ENCODE data around the gene KCTD4. TPM values are rescaled to one million over a fixed set of nuclear protein-coding genes. Genes with fewer than 3 reads are reported as not detected.
A peak's percentile ranks its signal among the peaks of the same experiment; 100 is the strongest.

Gene KCTD4
- total and polyA plus RNA-seq, 2 donors (not counting 3 experiments of a cell fraction or from before 2014, with no cell fraction given), result not detected

- H3K9ac ChIP-seq (replicated peaks; ENCODE audit: extremely low read depth, insufficient read depth, low read length), result no peak overlapping the region
- H3K79me2 ChIP-seq (ENCODE audit: control insufficient read depth, insufficient read depth, low read length), result peaks cover 1% of the 10 kb centered on the region
- BruUV-seq (replicated peaks), result no TSS peak
- no peaks in the 10 kb centered on the region for H3K9me3 ChIP-seq (replicated peaks; ENCODE audit: control insufficient read depth, insufficient read depth, low read length)
- no peaks in the 10 kb centered on the region for H3K27me3 ChIP-seq (ENCODE audit: control insufficient read depth in 2 of 2, insufficient read depth in 2 of 2, low read length in 2 of 2)
- no peak for TF ChIP-seq JUN (IDR thresholded peaks at IDR 0.05; ENCODE audit: borderline replicate concordance, insufficient read depth, insufficient read length, low read depth)
- no peak for TF ChIP-seq POLR2AphosphoS5 (IDR thresholded peaks at IDR 0.05; ENCODE audit: insufficient read depth, low read depth, low read length)
- TF ChIP-seq GATA2 (IDR thresholded peaks at IDR 0.05; ENCODE audit: insufficient read depth, insufficient read length, low read depth, low read length), result no peak
- TF ChIP-seq POLR2A (IDR thresholded peaks at IDR 0.05; ENCODE audit: low read depth, low read length), result no peak
- no peak for TF ChIP-seq MAX (IDR thresholded peaks at IDR 0.05; ENCODE audit: insufficient read depth, insufficient read length)
- no peak for TF ChIP-seq FOS (IDR thresholded peaks at IDR 0.05; ENCODE audit: borderline replicate concordance, insufficient read depth, low read length)
- no peak for TF ChIP-seq MYC (IDR thresholded peaks at IDR 0.05; ENCODE audit: low read depth, low read length)
- no peak overlapping the region for H2AFZ ChIP-seq (ENCODE audit: low read depth, low read length)
- no peaks in the 10 kb centered on the region for H3K36me3 ChIP-seq (ENCODE audit: control insufficient read depth in 2 of 2, extremely low read depth in 1 of 2, insufficient read depth in 2 of 2, low read length in 2 of 2)
- no peak overlapping the region for H3K4me3 ChIP-seq (replicated peaks in 1 of 3; ENCODE audit: insufficient read depth in 1 of 3, low read depth in 1 of 3, low read length in 3 of 3)
- FAIRE-seq, result no peak
- dilution Hi-C loops (cut with MboI; ENCODE audit: extremely low pct_ligation_motif_present, low sequenced_read_pairs) (no loop called here), intact Hi-C loops (cut with micrococcal nuclease) (no loop called here)
- H3K27ac ChIP-seq (ENCODE audit: insufficient read depth, low read depth, low read length), result no peak overlapping the region
- no peaks in the 10 kb centered on the region for H4K20me1 ChIP-seq (replicated peaks; ENCODE audit: control insufficient read depth, extremely low read depth, insufficient read depth, low read length)
- DNase-seq (ENCODE audit: low read depth, low spot score), result peak; percentile 14
- H3K4me1 ChIP-seq (ENCODE audit: control insufficient read depth, extremely low read depth, insufficient read depth, low read length), result peaks cover 18% of the 10 kb centered on the region
- CTCF ChIA-PET, result interaction anchor here (0.5 to 1.8 kb wide), 4 partner anchors 19 to 1198 kb away, joined by 3 to 11 read pairs (median 4); partner anchors contain the start of gene KCTD4
- no peaks in the 10 kb centered on the region for H3K9me1 ChIP-seq (replicated peaks; ENCODE audit: control insufficient read depth, extremely low read depth, insufficient read depth, low read length)
- POLR2A ChIA-PET, result no interaction called here
- no peak overlapping the region for H3K4me2 ChIP-seq (ENCODE audit: insufficient read depth, low read length)
Observed at GRCh38 chr13:45218689-45219088, 17.8 kb upstream of the KCTD4 start.

GRCh38 chr13:45216193-45216592, 15.3 kb upstream of the KCTD4 start:
- H3K9me1 ChIP-seq (replicated peaks; ENCODE audit: control insufficient read depth, extremely low read depth, insufficient read depth, low read length), result no peaks in the 10 kb centered on the region
- ChIA-PET CTCF (interaction anchor here (0.9 kb wide), 1 partner anchor 22 kb away, joined by 3 read pairs; no protein-coding TSS in a partner anchor), POLR2A (no interaction called here)
- H3K9me3 ChIP-seq (replicated peaks; ENCODE audit: control insufficient read depth, insufficient read depth, low read length), result no peaks in the 10 kb centered on the region
- DNase-seq (ENCODE audit: low read depth, low spot score) (no peak), FAIRE-seq (no peak)
- dilution Hi-C loops (cut with MboI; ENCODE audit: extremely low pct_ligation_motif_present, low sequenced_read_pairs) (no loop called here), intact Hi-C loops (cut with micrococcal nuclease) (no loop called here)
- TF ChIP-seq MAX (IDR thresholded peaks at IDR 0.05; ENCODE audit: insufficient read depth, insufficient read length), result no peak
- TF ChIP-seq GATA2 (IDR thresholded peaks at IDR 0.05; ENCODE audit: insufficient read depth, insufficient read length, low read depth, low read length), result no peak
- TF ChIP-seq, protein P1, sequence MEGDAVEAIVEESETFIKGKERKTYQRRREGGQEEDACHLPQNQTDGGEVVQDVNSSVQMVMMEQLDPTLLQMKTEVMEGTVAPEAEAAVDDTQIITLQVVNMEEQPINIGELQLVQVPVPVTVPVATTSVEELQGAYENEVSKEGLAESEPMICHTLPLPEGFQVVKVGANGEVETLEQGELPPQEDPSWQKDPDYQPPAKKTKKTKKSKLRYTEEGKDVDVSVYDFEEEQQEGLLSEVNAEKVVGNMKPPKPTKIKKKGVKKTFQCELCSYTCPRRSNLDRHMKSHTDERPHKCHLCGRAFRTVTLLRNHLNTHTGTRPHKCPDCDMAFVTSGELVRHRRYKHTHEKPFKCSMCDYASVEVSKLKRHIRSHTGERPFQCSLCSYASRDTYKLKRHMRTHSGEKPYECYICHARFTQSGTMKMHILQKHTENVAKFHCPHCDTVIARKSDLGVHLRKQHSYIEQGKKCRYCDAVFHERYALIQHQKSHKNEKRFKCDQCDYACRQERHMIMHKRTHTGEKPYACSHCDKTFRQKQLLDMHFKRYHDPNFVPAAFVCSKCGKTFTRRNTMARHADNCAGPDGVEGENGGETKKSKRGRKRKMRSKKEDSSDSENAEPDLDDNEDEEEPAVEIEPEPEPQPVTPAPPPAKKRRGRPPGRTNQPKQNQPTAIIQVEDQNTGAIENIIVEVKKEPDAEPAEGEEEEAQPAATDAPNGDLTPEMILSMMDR (IDR thresholded peaks at IDR 0.05; ENCODE audit: extremely low read depth in 1 of 2, insufficient read depth in 1 of 2, low read depth in 1 of 2, low read length in 2 of 2), result no peak
- no peak for TF ChIP-seq MYC (IDR thresholded peaks at IDR 0.05; ENCODE audit: low read depth, low read length)
- no peak for TF ChIP-seq FOS (IDR thresholded peaks at IDR 0.05; ENCODE audit: borderline replicate concordance, insufficient read depth, low read length)
- no peak for TF ChIP-seq POLR2AphosphoS5 (IDR thresholded peaks at IDR 0.05; ENCODE audit: insufficient read depth, low read depth, low read length)
- no peak for TF ChIP-seq JUN (IDR thresholded peaks at IDR 0.05; ENCODE audit: borderline replicate concordance, insufficient read depth, insufficient read length, low read depth)
- TF ChIP-seq EZH2 (IDR thresholded peaks at IDR 0.05; ENCODE audit: borderline replicate concordance, low read depth, low read length, severe bottlenecking), result no peak
- TF ChIP-seq POLR2A (IDR thresholded peaks at IDR 0.05; ENCODE audit: low read depth, low read length), result no peak
- H3K4me2 ChIP-seq (ENCODE audit: insufficient read depth, low read length), result no peak overlapping the region
- H3K9ac ChIP-seq (replicated peaks; ENCODE audit: extremely low read depth, insufficient read depth, low read length), result no peak overlapping the region
- H3K79me2 ChIP-seq (ENCODE audit: control insufficient read depth, insufficient read depth, low read length), result no peaks in the 10 kb centered on the region
- no peak overlapping the region for H3K4me3 ChIP-seq (replicated peaks in 1 of 3; ENCODE audit: insufficient read depth in 1 of 3, low read depth in 1 of 3, low read length in 3 of 3)
- H3K36me3 ChIP-seq (ENCODE audit: control insufficient read depth in 2 of 2, extremely low read depth in 1 of 2, insufficient read depth in 2 of 2, low read length in 2 of 2), result no peaks in the 10 kb centered on the region
- H3K4me1 ChIP-seq (ENCODE audit: control insufficient read depth, extremely low read depth, insufficient read depth, low read length), result peaks cover 18% of the 10 kb centered on the region
- no TSS peak for BruUV-seq (replicated peaks)
- H2AFZ ChIP-seq (ENCODE audit: low read depth, low read length), result no peak overlapping the region
- no peak overlapping the region for H3K27ac ChIP-seq (ENCODE audit: insufficient read depth, low read depth, low read length)
- H4K20me1 ChIP-seq (replicated peaks; ENCODE audit: control insufficient read depth, extremely low read depth, insufficient read depth, low read length), result no peaks in the 10 kb centered on the region
- no peaks in the 10 kb centered on the region for H3K27me3 ChIP-seq (ENCODE audit: control insufficient read depth in 2 of 2, insufficient read depth in 2 of 2, low read length in 2 of 2)
